Karpas-422 (cell line): Measurements from ENCODE around the gene KRT5. TPM values are rescaled to one million over a fixed set of nuclear protein-coding genes. Genes with fewer than 3 reads are reported as not detected.

Source experiments
- DNase-seq: peaks from one replicate; pipeline ENCODE4 v3.0.0-alpha.2; 2015
- H2AFZ ChIP-seq: fragments of 200-600 bp; sonication (generic); 2 replicates; pipeline ENCODE4 v1.6.1; 2014; ENCODE audit warnings: antibody characterized with exemption, low read length, mixed read lengths
- H3K27ac ChIP-seq: fragments of 200-600 bp; sonication (generic); 2 replicates; pipeline ENCODE4 v1.5.1; 2014; ENCODE audit warnings: mild to moderate bottlenecking, low read length, moderate library complexity
- H3K27me3 ChIP-seq: fragments of 200-600 bp; sonication (generic); 2 replicates; pipeline ENCODE4 v1.6.1; 2014; ENCODE audit warnings: low read length, mixed read lengths
- H3K36me3 ChIP-seq: fragments of 200-600 bp; sonication (generic); 2 replicates; pipeline ENCODE4 v1.6.1; 2014; ENCODE audit warnings: low read length, mixed read lengths; ENCODE audit not compliant: insufficient read depth
- H3K4me1 ChIP-seq: fragments of 200-600 bp; sonication (generic); 2 replicates; pipeline ENCODE4 v1.6.1; 2014; ENCODE audit warnings: mild to moderate bottlenecking, low read length, mixed read lengths
- H3K4me2 ChIP-seq: fragments of 200-600 bp; sonication (generic); 2 replicates; pipeline ENCODE4 v1.6.1; 2014; ENCODE audit warnings: low read length, low read depth, mild to moderate bottlenecking; ENCODE audit not compliant: poor library complexity, severe bottlenecking
- H3K4me3 ChIP-seq: fragments of 200-600 bp; sonication (generic); 2 replicates; pipeline ENCODE4 v1.5.1; 2014; ENCODE audit warnings: mild to moderate bottlenecking, antibody characterized with exemption, low read length, mixed read lengths
- H3K79me2 ChIP-seq: fragments of 200-600 bp; sonication (generic); 2 replicates; pipeline ENCODE4 v1.6.1; 2014; ENCODE audit warnings: mild to moderate bottlenecking, low read length, mixed read lengths
- H3K9ac ChIP-seq: fragments of 200-600 bp; sonication (generic); 2 replicates; pipeline ENCODE4 v1.6.0; 2014; ENCODE audit warnings: low read length
- H3K9me2 ChIP-seq: fragments of 200-600 bp; sonication (generic), shearing (Covaris generic); replicated peaks from 2 replicates; pipeline ENCODE4 v1.6.0; 2014; ENCODE audit warnings: mild to moderate bottlenecking, low read length, moderate library complexity; ENCODE audit not compliant: insufficient read depth
- H3K9me3 ChIP-seq: fragments of 300-700, 200-600 bp; sonication (generic); 2 replicates; pipeline ENCODE4 v1.6.1; 2014; ENCODE audit warnings: low read length, mixed read lengths
- H4K20me1 ChIP-seq: fragments of 200-600 bp; sonication (generic); 2 replicates; pipeline ENCODE4 v1.6.1; 2014; ENCODE audit warnings: mild to moderate bottlenecking, antibody characterized with exemption, low read length, low read depth; ENCODE audit not compliant: insufficient read depth
- total RNA-seq: library from RNA; depleted of rRNA; stranded (reverse); fragments of >200 nt; shearing (Covaris generic); gene quantifications from 2 replicates; pipeline ENCODE4 v1.2.3, GENCODE V29; 2014; ENCODE audit warnings: low replicate concordance

The KRT5 gene
- total RNA-seq, 1 experiment from 2014 or later = not detected

DNA sequence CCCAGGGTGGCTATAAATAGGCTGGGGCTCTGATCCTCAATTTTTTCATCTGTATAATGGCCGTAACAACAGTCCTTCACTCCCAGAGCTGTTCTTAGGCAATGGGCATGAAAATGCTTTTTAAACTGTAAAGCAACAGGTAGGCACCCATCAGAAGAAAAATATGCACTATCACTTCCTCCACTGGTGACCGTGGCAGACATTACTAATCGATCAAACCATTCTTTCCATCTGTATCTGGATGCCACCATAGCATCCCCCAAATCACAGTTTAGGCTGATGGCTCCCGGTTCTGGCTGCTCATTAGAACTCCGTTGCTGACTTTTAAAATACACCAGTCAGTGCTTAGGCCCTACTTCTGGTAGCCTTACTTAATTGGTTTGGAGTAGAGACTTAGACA lies 21.5 kb upstream of the KRT5 start:
- no peaks in the 10 kb centered on the region for H3K27me3 ChIP-seq
- no peaks in the 10 kb centered on the region for H4K20me1 ChIP-seq
- H3K27ac ChIP-seq = no peak overlapping the region
- no peaks in the 10 kb centered on the region for H3K9me2 ChIP-seq
- H3K79me2 ChIP-seq = no peaks in the 10 kb centered on the region
- no peak overlapping the region for H3K4me3 ChIP-seq
- no peaks in the 10 kb centered on the region for H3K9me3 ChIP-seq
- H3K4me1 ChIP-seq = no peaks in the 10 kb centered on the region
- H3K9ac ChIP-seq = no peak overlapping the region
- H3K4me2 ChIP-seq = no peak overlapping the region
- DNase-seq = no peak
- H3K36me3 ChIP-seq = no peaks in the 10 kb centered on the region
- no peak overlapping the region for H2AFZ ChIP-seq

GRCh38 chr12:52540531-52540930 lies 20.3 kb upstream of the KRT5 start:
- Histone ChIP-seq H3K36me3 (no peaks in the 10 kb centered on the region), H4K20me1 (no peaks in the 10 kb centered on the region), H3K4me1 (no peaks in the 10 kb centered on the region), H3K9me2 (no peaks in the 10 kb centered on the region), H3K9ac (no peak overlapping the region), H3K27me3 (no peaks in the 10 kb centered on the region), H3K27ac (no peak overlapping the region), H3K4me2 (no peak overlapping the region), H2AFZ (no peak overlapping the region), H3K4me3 (no peak overlapping the region), H3K79me2 (no peaks in the 10 kb centered on the region), H3K9me3 (no peaks in the 10 kb centered on the region)
- no peak for DNase-seq

GRCh38 chr12:52539821-52540173 lies 19.6 kb upstream of the KRT5 start:
- no peaks in the 10 kb centered on the region for H3K9me3 ChIP-seq
- no peaks in the 10 kb centered on the region; the same call in 1 of the 2 replicates for H3K4me1 ChIP-seq
- H3K27ac ChIP-seq = no peak overlapping the region
- no peaks in the 10 kb centered on the region for H3K27me3 ChIP-seq
- H3K4me2 ChIP-seq = no peak overlapping the region
- H3K9me2 ChIP-seq = no peaks in the 10 kb centered on the region
- DNase-seq = no peak
- no peaks in the 10 kb centered on the region for H3K79me2 ChIP-seq
- no peak overlapping the region for H2AFZ ChIP-seq
- no peaks in the 10 kb centered on the region for H4K20me1 ChIP-seq
- no peak overlapping the region for H3K4me3 ChIP-seq
- no peaks in the 10 kb centered on the region for H3K36me3 ChIP-seq
- no peak overlapping the region for H3K9ac ChIP-seq

GRCh38 chr12:52539083-52539820 lies 19.1 kb upstream of the KRT5 start:
- Histone ChIP-seq H3K4me2 (no peak overlapping the region), H2AFZ (no peak overlapping the region), H3K9me2 (no peaks in the 10 kb centered on the region), H3K4me3 (no peak overlapping the region), H3K9ac (no peak overlapping the region), H3K27ac (no peak overlapping the region), H3K27me3 (no peaks in the 10 kb centered on the region), H4K20me1 (no peaks in the 10 kb centered on the region), H3K36me3 (no peaks in the 10 kb centered on the region), H3K79me2 (no peaks in the 10 kb centered on the region), H3K9me3 (no peaks in the 10 kb centered on the region), H3K4me1 (peaks cover 5% of the 10 kb centered on the region)
- DNase-seq = no peak

DNA sequence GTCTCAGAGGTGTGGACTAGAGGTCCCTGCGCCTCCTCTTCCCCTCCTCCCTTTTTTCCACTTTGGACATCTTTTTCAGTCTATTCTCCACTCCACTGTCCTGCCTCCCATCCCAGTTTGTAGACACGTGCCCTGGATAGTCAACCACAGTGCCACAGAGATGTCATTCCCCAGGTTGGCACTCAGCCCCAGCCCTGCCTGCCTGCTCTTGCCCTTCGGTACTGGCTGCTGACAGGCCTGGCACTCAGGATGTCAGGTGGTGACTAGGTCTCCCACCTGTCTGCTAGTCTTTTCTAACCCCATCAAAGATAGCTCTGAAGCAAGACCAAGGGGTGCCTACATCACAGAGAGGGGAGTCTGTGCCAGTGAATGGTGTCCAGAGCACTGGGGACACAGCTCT lies 16.9 kb upstream of the KRT5 start:
- Histone ChIP-seq H3K27me3 (no peaks in the 10 kb centered on the region), H3K9me3 (no peaks in the 10 kb centered on the region), H3K4me3 (no peak overlapping the region), H3K36me3 (no peaks in the 10 kb centered on the region), H3K79me2 (no peaks in the 10 kb centered on the region), H3K4me2 (no peak overlapping the region), H2AFZ (no peak overlapping the region), H3K9ac (no peak overlapping the region), H4K20me1 (no peaks in the 10 kb centered on the region), H3K27ac (no peak overlapping the region), H3K9me2 (no peaks in the 10 kb centered on the region), H3K4me1 (peaks cover 14% of the 10 kb centered on the region)
- no peak for DNase-seq

- Histone ChIP-seq H3K4me3 (no peak overlapping the region), H2AFZ (no peak overlapping the region), H3K27me3 (no peaks in the 10 kb centered on the region), H3K9ac (no peak overlapping the region), H3K79me2 (no peaks in the 10 kb centered on the region), H3K4me2 (no peak overlapping the region), H3K36me3 (no peaks in the 10 kb centered on the region), H3K27ac (no peak overlapping the region), H4K20me1 (no peaks in the 10 kb centered on the region), H3K9me3 (no peaks in the 10 kb centered on the region), H3K4me1 (peaks cover 23% of the 10 kb centered on the region), H3K9me2 (no peaks in the 10 kb centered on the region)
- DNase-seq = no peak
Observed at GRCh38 chr12:52535574-52535973, 15.4 kb upstream of the KRT5 start.

- no peak overlapping the region for H3K9ac ChIP-seq
- no peaks in the 10 kb centered on the region for H3K36me3 ChIP-seq
- H3K4me2 ChIP-seq = peak overlapping the region; percentile 51
- H3K9me2 ChIP-seq = no peaks in the 10 kb centered on the region
- no peak overlapping the region for H2AFZ ChIP-seq
- H3K79me2 ChIP-seq = no peaks in the 10 kb centered on the region
- peak overlapping the region; percentile 51 for H3K27ac ChIP-seq
- no peaks in the 10 kb centered on the region for H3K9me3 ChIP-seq
- H4K20me1 ChIP-seq = no peaks in the 10 kb centered on the region
- H3K27me3 ChIP-seq = no peaks in the 10 kb centered on the region
- peak; percentile 71 for DNase-seq
- H3K4me1 ChIP-seq = peaks cover 23% of the 10 kb centered on the region
- no peak overlapping the region for H3K4me3 ChIP-seq
Observed at GRCh38 chr12:52534482-52534881, 14.3 kb upstream of the KRT5 start.

DNA sequence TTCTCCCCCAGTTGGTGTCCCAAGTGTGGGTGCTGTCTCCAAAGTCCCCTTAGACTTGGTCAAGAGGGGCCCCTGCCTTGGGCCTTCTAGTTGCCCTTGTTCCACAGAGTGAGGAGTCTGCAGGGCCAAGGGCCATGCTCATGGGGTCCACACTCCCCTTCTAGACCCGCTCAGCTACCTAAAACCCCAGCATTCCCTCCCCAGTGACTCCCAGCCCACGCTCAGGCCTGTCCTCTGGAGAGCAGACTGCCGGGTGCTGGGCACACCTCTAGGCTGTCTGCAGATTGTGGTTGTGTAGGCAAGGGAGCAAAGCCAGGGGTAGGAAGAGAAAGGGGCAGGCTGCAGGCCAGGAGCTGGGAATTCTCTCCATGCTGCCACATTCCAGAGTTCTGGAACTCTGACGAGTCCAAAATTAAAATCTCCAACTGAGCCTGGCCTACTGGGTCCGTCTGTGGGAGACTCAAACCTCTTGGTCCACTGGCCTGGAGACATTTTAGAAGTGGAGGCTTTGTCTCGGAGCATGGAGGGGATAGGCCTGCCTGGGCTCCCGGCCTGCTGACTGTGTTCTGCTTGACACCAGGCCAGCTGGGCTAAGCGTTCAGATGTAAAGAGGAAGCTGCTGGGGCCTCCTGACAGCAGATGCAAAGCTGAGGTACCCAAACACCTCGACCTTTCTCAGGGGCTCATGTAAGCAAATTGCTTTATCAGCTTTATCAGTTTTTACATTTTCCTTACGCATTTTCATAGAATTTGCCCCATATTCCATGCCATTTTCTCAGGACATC lies 13.7 kb upstream of the KRT5 start:
- Histone ChIP-seq H2AFZ (no peak overlapping the region), H3K27ac (peak overlapping the region; percentile 51), H3K9me3 (no peaks in the 10 kb centered on the region), H3K4me1 (peaks cover 23% of the 10 kb centered on the region), H3K79me2 (no peaks in the 10 kb centered on the region), H3K9me2 (no peaks in the 10 kb centered on the region), H3K36me3 (no peaks in the 10 kb centered on the region), H3K9ac (peak overlapping the region; percentile 40; the same call in 1 of the 2 replicates), H3K27me3 (no peaks in the 10 kb centered on the region), H3K4me3 (no peak overlapping the region), H4K20me1 (no peaks in the 10 kb centered on the region), H3K4me2 (peak overlapping the region; percentile 51)
- peak; percentile 79 for DNase-seq
